ENCODE measurements around the gene GSK3B.

The GSK3B gene

DNA sequence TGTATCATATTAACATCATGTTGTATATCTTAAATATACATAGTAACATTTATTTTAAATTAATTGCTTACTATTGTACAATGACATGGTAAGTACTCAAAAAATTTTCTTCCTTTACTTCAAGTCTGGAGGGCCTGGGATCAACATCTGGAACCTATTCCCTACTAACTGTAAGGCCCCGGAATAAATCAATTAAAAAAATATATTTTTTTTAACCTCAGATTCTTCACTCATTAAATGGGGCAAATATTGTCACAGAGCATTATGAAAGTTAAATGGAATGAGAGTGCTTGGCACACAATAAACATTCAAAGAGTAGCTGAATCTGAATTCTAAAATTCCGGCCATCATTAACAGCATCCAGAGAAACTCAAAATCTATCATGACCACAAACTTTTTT is 16.5 kb downstream of the GSK3B start:
- TF ChIP-seq, protein P1, sequence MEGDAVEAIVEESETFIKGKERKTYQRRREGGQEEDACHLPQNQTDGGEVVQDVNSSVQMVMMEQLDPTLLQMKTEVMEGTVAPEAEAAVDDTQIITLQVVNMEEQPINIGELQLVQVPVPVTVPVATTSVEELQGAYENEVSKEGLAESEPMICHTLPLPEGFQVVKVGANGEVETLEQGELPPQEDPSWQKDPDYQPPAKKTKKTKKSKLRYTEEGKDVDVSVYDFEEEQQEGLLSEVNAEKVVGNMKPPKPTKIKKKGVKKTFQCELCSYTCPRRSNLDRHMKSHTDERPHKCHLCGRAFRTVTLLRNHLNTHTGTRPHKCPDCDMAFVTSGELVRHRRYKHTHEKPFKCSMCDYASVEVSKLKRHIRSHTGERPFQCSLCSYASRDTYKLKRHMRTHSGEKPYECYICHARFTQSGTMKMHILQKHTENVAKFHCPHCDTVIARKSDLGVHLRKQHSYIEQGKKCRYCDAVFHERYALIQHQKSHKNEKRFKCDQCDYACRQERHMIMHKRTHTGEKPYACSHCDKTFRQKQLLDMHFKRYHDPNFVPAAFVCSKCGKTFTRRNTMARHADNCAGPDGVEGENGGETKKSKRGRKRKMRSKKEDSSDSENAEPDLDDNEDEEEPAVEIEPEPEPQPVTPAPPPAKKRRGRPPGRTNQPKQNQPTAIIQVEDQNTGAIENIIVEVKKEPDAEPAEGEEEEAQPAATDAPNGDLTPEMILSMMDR (IDR thresholded peaks at IDR 0.05; ENCODE audit: insufficient read depth, low read depth, low read length, missing control alignments) = no peak

DNA sequence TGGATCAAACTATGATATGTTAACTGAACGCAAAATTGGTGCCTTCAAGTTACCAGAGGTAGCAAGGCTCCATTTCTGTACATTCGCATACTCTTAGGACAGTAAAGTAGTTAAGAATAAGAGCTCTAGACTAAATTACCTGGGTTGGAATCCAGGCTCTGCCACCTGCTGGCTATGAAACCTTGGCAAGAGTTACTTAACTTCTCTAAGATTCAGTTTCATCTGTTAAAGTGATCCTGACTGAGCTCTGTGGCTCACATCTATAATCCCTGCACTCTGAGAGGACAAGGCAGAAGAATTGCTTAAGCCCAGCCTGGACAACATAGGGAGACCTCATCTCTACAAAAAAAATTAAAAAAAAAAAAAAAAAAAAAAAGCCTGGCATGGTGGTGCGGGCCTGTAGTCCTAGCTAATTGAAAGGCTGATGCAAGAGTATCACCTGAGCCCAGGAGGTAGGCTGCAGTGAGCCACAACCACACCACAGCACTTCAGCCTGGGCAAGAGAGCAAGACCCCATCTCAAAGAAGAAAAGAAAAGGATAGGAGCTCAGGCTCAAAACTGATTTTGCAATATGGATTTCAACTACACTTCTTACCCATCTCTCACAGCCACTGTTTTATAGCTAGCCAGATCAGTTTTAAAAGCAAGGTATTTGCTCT is 21.3 kb downstream of the GSK3B start:
- DNase-seq (ENCODE audit: low read depth) = peak; percentile 32
- no peak overlapping the region for H3K4me3 ChIP-seq (ENCODE audit: low read length)
- TF ChIP-seq, protein P1 (IDR thresholded peaks at IDR 0.05; ENCODE audit: insufficient read depth, low read depth, low read length, missing control alignments) = peak; percentile 40

More for the DNA sequence above, 16.5 kb downstream of the GSK3B start:
- no peak overlapping the region for H3K4me3 ChIP-seq (ENCODE audit: low read length)
- no peak for DNase-seq (ENCODE audit: low read depth)

DNA sequence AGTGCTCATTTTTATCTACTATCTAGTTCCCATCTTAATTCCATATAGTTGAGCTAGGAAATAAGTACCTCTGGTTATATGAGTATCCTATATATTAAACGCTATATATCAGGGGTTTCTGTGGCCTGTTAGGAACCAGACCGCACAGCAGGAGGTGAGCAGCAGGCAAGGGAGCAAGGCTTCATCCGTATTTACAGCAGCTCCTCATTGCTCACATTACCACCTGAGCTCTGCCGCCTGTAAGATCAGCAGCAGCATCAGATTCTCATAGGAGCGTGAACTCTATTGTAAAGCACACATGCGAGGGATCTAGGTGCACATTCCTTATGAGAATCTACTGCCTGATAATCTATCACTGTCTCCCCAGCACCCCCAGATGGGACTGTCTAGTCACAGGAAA is 23.0 kb downstream of the GSK3B start:
- H3K4me3 ChIP-seq (ENCODE audit: low read length) = no peak overlapping the region
- DNase-seq (ENCODE audit: low read depth) = no peak
- TF ChIP-seq, protein P1 (IDR thresholded peaks at IDR 0.05; ENCODE audit: insufficient read depth, low read depth, low read length, missing control alignments) = no peak

DNA sequence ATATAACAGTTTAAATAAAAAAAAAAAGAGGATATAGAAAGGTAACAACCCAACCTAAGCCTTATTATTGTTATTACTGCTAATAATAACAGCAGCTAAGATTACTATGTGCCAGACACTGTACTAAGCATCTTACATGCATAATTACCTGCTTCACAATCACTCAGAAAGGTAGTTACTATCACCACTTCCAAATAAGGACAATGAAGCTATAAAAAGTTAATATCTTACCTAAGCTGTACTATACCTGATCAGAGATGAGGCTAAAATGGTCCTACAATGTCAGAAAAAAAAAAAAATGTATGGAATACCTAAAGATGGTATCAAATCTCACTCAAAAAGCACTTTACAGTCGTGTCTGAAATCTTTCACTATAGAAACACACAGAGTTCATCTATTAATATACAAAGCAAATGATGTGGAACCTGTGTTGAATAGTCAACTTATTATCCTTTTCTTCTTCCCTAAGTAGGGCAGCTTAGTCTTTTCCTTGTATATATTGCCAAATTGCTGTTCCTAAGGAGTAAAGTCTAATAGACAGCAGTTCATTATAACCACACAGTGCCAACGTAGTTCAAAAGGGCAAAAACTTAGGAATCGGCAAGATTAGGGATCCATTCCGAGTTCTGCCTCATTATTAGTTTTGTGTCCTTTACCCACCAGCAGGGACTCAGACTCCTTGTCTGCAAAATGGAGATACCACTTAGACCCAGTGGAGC is 23.8 kb downstream of the GSK3B start:
- DNase-seq (ENCODE audit: low read depth) = no peak
- TF ChIP-seq, protein P1 (IDR thresholded peaks at IDR 0.05; ENCODE audit: insufficient read depth, low read depth, low read length, missing control alignments) = no peak
- H3K4me3 ChIP-seq (ENCODE audit: low read length) = no peak overlapping the region

DNA sequence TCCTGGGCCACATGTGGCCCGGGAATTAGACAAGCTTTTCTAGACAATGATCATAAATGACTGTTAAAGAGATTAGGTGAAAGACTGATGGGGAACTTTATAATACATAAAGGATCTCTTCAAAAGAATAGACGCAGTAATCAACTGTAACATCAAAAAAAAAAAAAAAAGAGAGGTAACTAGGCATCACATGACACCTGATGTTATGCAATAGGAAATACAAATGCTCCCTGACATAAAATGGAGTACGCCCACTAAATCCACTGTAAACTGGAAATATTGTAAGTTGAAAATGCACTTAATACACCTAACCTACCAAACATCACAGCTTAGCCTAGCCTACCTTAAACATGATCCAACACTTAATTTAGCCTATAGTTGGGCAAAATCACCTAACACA is 27.2 kb downstream of the GSK3B start:
- TF ChIP-seq, protein P1 (IDR thresholded peaks at IDR 0.05; ENCODE audit: insufficient read depth, low read depth, low read length, missing control alignments) = no peak
- no peak overlapping the region for H3K4me3 ChIP-seq (ENCODE audit: low read length)
- no peak for DNase-seq (ENCODE audit: low read depth)

DNA sequence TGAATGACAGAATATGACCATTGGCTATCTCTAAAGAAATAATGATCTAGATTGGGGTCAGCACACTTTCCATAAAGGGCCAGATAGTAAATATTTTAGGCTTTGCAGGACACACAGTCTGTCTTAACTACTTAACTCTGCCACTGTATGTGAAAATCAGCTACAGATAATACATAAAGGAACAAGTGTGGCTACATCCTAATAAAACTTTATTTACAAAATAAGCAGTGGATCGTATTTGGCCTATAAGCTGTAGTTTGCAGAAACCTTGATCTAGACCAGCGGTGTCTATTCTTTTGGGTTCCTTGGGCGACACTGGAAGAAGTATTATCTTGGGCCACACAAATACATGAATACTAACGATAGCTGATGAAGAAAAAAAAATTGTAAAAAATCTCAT is 27.6 kb downstream of the GSK3B start:
- no peak overlapping the region for H3K4me3 ChIP-seq (ENCODE audit: low read length)
- no peak for DNase-seq (ENCODE audit: low read depth)
- TF ChIP-seq, protein P1 (IDR thresholded peaks at IDR 0.05; ENCODE audit: insufficient read depth, low read depth, low read length, missing control alignments) = no peak
